HepG2 (cell line): Measurements from ENCODE around the gene PPP2R2C. TPM values are rescaled to one million over a fixed set of nuclear protein-coding genes. Genes with fewer than 3 reads are reported as not detected.

Experiments
- ATAC-seq: fragments of 200-7000 bp; cut with Tn5 transposase; 3 replicates; pipeline ENCODE4 v1.9.1; 2020; ENCODE audit warnings: mild to moderate bottlenecking, moderate library complexity
- BruUV-seq: library from RNA; stranded (reverse); fragments of 400-500 nt; replicated peaks from 2 replicates; lab custom pipeline; 2021; lab: Mats Ljungman, UMichigan
- CTCF ChIA-PET: fragments of 300-600 bp; formaldehyde crosslinking; extraction: SDS; loops from one replicate; lab custom pipeline; 2021; ENCODE audit warnings: low total read pairs, inconsistent platforms, low intra/inter-chr PET ratio; lab: Yijun Ruan, JAX
- POLR2A ChIA-PET: fragments of 350-600 bp; sonication (Branson Sonifier 250); formaldehyde crosslinking; loops from one replicate; lab custom pipeline; 2020; ENCODE audit warnings: antibody characterized with exemption, inconsistent platforms; lab: Yijun Ruan, JAX
- DNase-seq: peaks from one replicate; pipeline ENCODE4 v3.0.0-alpha.2; 2015; ENCODE audit warnings: low spot score
- FAIRE-seq: peaks from 3 replicates; lab custom pipeline; 2011; peaks lifted over from hg19 to GRCh38; lab: Jason Lieb, UNC
- H2AFZ ChIP-seq: one replicate; pipeline ENCODE4 v1.6.1; 2011; ENCODE audit warnings: low read length, inconsistent platforms
- H3K27ac ChIP-seq: fragments of 300-600 bp; 3 replicates; pipeline ENCODE4 v1.8.0; 2011; ENCODE audit warnings: mixed run types, mild to moderate bottlenecking, mixed read lengths, low read length, inconsistent platforms; ENCODE audit not compliant: insufficient read depth; ENCODE audit errors: extremely low read length
- H3K27me3 ChIP-seq, 2 experiments: fragments of 200-600 bp in 1 of 2; 2 replicates in 1 of 2; 3 replicates in 1 of 2; pipeline versions ENCODE4 v1.6.0 to v1.8.0; 2011; ENCODE audit warnings: low read length in 2 of 2, mild to moderate bottlenecking in 2 of 2, moderate library complexity in 2 of 2, inconsistent platforms in 1 of 2; ENCODE audit not compliant: insufficient read depth in 2 of 2, control insufficient read depth in 1 of 2
- H3K36me3 ChIP-seq, 2 experiments: fragments of 200-600 bp in 1 of 2; replicated peaks in 1 of 2; 2 replicates in 1 of 2; 3 replicates in 1 of 2; pipeline versions ENCODE4 v1.5.1 to v1.8.0; 2011; ENCODE audit warnings: low read length in 2 of 2, inconsistent platforms in 1 of 2; ENCODE audit not compliant: insufficient read depth in 2 of 2, control insufficient read depth in 1 of 2
- H3K4me1 ChIP-seq: 2 replicates; pipeline ENCODE4 v1.5.1; 2012; ENCODE audit warnings: low read length, inconsistent platforms; ENCODE audit not compliant: insufficient read depth
- H3K4me2 ChIP-seq: 2 replicates; pipeline ENCODE4 v1.6.0; 2011; ENCODE audit warnings: low read depth, low read length, inconsistent platforms
- H3K4me3 ChIP-seq, 3 experiments: fragments of 200-600 bp in 1 of 3; sonication (generic), shearing (Covaris generic) in 1 of 3; replicated peaks in 1 of 3; 2 replicates each; pipeline ENCODE4 v1.5.1; 2011 to 2016; ENCODE audit warnings: low read length in 3 of 3, inconsistent platforms in 2 of 3, low read depth in 2 of 3, mild to moderate bottlenecking in 2 of 3, control low read depth in 1 of 3, mixed read lengths in 1 of 3; ENCODE audit not compliant: insufficient read depth in 1 of 3
- H3K79me2 ChIP-seq: one replicate; pipeline ENCODE4 v1.6.1; 2011; ENCODE audit warnings: low read length, inconsistent platforms; ENCODE audit not compliant: insufficient read depth
- H3K9ac ChIP-seq: 2 replicates; pipeline ENCODE4 v1.6.0; 2011; ENCODE audit warnings: mild to moderate bottlenecking, low read depth, low read length, inconsistent platforms; ENCODE audit not compliant: insufficient read depth
- H3K9me3 ChIP-seq: 2 replicates; pipeline ENCODE4 v1.5.1; 2012; ENCODE audit warnings: mild to moderate bottlenecking, low read length
- H4K20me1 ChIP-seq: 2 replicates; pipeline ENCODE4 v1.6.0; 2011; ENCODE audit warnings: inconsistent platforms, mild to moderate bottlenecking, low read length, moderate library complexity; ENCODE audit not compliant: insufficient read depth
- ARID3A ChIP-seq: IDR thresholded peaks from 2 replicates; pipeline ENCODE4 v1.6.1; 2012; ENCODE audit warnings: low read depth, low read length, improper control_type of control experiment
- ATF5 ChIP-seq: sonication (generic); formaldehyde crosslinking; IDR thresholded peaks from 2 replicates; pipeline ENCODE4 v1.4.0; 2020; ENCODE audit warnings: mild to moderate bottlenecking, low read depth, missing genetic modification reagents
- FOXJ3 ChIP-seq: sonication (generic); formaldehyde crosslinking; IDR thresholded peaks from 2 replicates; pipeline ENCODE4 v1.4.0; 2020; ENCODE audit warnings: missing genetic modification reagents, mild to moderate bottlenecking, borderline replicate concordance
- HNRNPH1 ChIP-seq: fragments of 200-400 bp; formaldehyde crosslinking; optimal IDR thresholded peaks from 2 replicates; pipeline ENCODE3; 2017; ENCODE audit warnings: mild to moderate bottlenecking, low read depth, low read length
- RAD21 ChIP-seq: fragments of 450-650 bp; formaldehyde crosslinking; IDR thresholded peaks from 2 replicates; pipeline ENCODE4 v1.5.0; 2020; ENCODE audit warnings: mild to moderate bottlenecking
- SAFB2 ChIP-seq: sonication (generic); formaldehyde crosslinking; IDR thresholded peaks from 2 replicates; pipeline ENCODE4 v1.5.1; 2020; ENCODE audit warnings: missing genetic modification reagents, low read depth, mild to moderate bottlenecking, borderline replicate concordance
- ZBTB7B ChIP-seq: sonication (generic); formaldehyde crosslinking; IDR thresholded peaks from 2 replicates; pipeline ENCODE4 v1.4.0; 2020; ENCODE audit warnings: missing genetic modification reagents
- ZNF557 ChIP-seq: sonication (generic); formaldehyde crosslinking; IDR thresholded peaks from 2 replicates; pipeline ENCODE4 v1.4.0; 2020; ENCODE audit warnings: missing genetic modification reagents
- WGBS: methylation state at CpG from one replicate; pipeline ENCODE4 v1.1.6; 2017; ENCODE audit warnings: low lambda C conversion rate; 5-methylcytosine and 5-hydroxymethylcytosine counted together
- in situ Hi-C: cut with HindIII; loops from 2 replicates; pipeline ENCODE4 v1.10.0; 2017; ENCODE audit warnings: low pct_unique_long_range_greater_than_20kb; ENCODE audit not compliant: extremely low pct_ligation_motif_present
- intact Hi-C: fragments of 100-400 bp; cut with micrococcal nuclease; formaldehyde crosslinking; loops from one replicate; pipeline ENCODE4 v1.10.0; 2022; ENCODE audit not compliant: unreplicated experiment
- polyA plus RNA-seq, 8 experiments: library from polyadenylated mRNA; depleted of rRNA in 3 of 8; stranded (reverse) in 7 of 8; unstranded in 1 of 8; fragments of >200 nt; fragmentation: Illumina TruSeq in 4 of 8; extraction: Trizol in 4 of 8; gene quantifications; 2 replicates each; pipeline versions ENCODE4 v1.2.1 to v1.2.3, GENCODE V29; 2011 to 2016; ENCODE audit warnings: low read depth in 4 of 8, missing spikeins in 1 of 8, mixed read lengths in 1 of 8; ENCODE audit not compliant: insufficient read depth in 1 of 8
- total RNA-seq, 5 experiments: library from RNA; depleted of rRNA; stranded (reverse); fragments of >200 nt; fragmentation: Illumina TruSeq; extraction: Trizol; gene quantifications; 2 replicates each; pipeline ENCODE4 v1.2.3, GENCODE V29; 2016; ENCODE audit warnings: low read depth in 1 of 5
- TF ChIP-seq, protein P1 (sequence below): sonication (generic); formaldehyde crosslinking; IDR thresholded peaks from 2 replicates; pipeline ENCODE4 v1.5.1; 2020; ENCODE audit warnings: missing genetic modification reagents, mild to moderate bottlenecking, borderline replicate concordance
- TF ChIP-seq, protein P2 (sequence below): sonication (generic); formaldehyde crosslinking; IDR thresholded peaks from 2 replicates; pipeline ENCODE4 v1.8.0; 2023; ENCODE audit warnings: mild to moderate bottlenecking, missing genetic modification reagents

The PPP2R2C gene
- total and polyA plus RNA-seq, 2 of the 13 experiments (the other 11 are each of a cell fraction or from before 2014, with no cell fraction given) = 0.60 to 8.6 TPM

- BruUV-seq = no TSS peak
- POLR2A ChIA-PET = no interaction called here
- CTCF ChIA-PET = no interaction called here
- H4K20me1 ChIP-seq = no peaks in the 10 kb centered on the region
- ATAC-seq (no peak), DNase-seq (no peak), FAIRE-seq (no peak)
- no peak overlapping the region for H3K4me3 ChIP-seq
- H3K9me3 ChIP-seq = no peaks in the 10 kb centered on the region
- no peak overlapping the region for H3K9ac ChIP-seq
- no peak overlapping the region for H3K27ac ChIP-seq
- no peak overlapping the region for H3K4me2 ChIP-seq
- peaks cover 1 to 27% of the 10 kb centered on the region in 2 experiments; a peak in 3 of 5 replicates for H3K27me3 ChIP-seq
- no peak for TF ChIP-seq ARID3A
- TF ChIP-seq, all 625 proteins: peak for 0
- in situ Hi-C loops (no loop called here), intact Hi-C loops (no loop called here)
- no peaks in the 10 kb centered on the region for H3K79me2 ChIP-seq
- H3K36me3 ChIP-seq = no peaks in the 10 kb centered on the region
- H3K4me1 ChIP-seq = no peaks in the 10 kb centered on the region
- WGBS = 59% methylated on average over 8 of the region's 11 CpGs
- no peak overlapping the region for H2AFZ ChIP-seq
Measured at GRCh38 chr4:6356076-6356560, 116.3 kb downstream of the PPP2R2C start.

GRCh38 chr4:6355052-6355451 is 117.4 kb downstream of the PPP2R2C start:
- POLR2A ChIA-PET = no interaction called here
- Histone ChIP-seq H2AFZ (no peak overlapping the region), H3K79me2 (no peaks in the 10 kb centered on the region), H3K27ac (no peak overlapping the region), H3K4me1 (no peaks in the 10 kb centered on the region), H3K9ac (no peak overlapping the region), H4K20me1 (no peaks in the 10 kb centered on the region), H3K36me3 (no peaks in the 10 kb centered on the region), H3K9me3 (no peaks in the 10 kb centered on the region), H3K4me3 (no peak overlapping the region), H3K27me3 (peaks cover 4 to 35% of the 10 kb centered on the region in 2 experiments; a peak in 3 of 5 replicates), H3K4me2 (no peak overlapping the region)
- intact Hi-C loops (no loop called here), in situ Hi-C loops (no loop called here)
- DNase-seq = no peak
- 5% methylated on average over 3 of the region's 3 CpGs for WGBS
- CTCF ChIA-PET = no interaction called here
- no peak for ATAC-seq
- TF ChIP-seq FOXJ3 (CRISPR knock-in tag) = no peak
- TF ChIP-seq HNRNPH1 = no peak
- no peak for TF ChIP-seq ZNF557 (CRISPR knock-in tag)
- TF ChIP-seq, protein P1, sequence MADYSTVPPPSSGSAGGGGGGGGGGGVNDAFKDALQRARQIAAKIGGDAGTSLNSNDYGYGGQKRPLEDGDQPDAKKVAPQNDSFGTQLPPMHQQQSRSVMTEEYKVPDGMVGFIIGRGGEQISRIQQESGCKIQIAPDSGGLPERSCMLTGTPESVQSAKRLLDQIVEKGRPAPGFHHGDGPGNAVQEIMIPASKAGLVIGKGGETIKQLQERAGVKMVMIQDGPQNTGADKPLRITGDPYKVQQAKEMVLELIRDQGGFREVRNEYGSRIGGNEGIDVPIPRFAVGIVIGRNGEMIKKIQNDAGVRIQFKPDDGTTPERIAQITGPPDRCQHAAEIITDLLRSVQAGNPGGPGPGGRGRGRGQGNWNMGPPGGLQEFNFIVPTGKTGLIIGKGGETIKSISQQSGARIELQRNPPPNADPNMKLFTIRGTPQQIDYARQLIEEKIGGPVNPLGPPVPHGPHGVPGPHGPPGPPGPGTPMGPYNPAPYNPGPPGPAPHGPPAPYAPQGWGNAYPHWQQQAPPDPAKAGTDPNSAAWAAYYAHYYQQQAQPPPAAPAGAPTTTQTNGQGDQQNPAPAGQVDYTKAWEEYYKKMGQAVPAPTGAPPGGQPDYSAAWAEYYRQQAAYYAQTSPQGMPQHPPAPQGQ (CRISPR knock-in tag) = no peak
- no peak for TF ChIP-seq RAD21 (CRISPR knock-in tag)
- TF ChIP-seq SAFB2 = no peak
- TF ChIP-seq, protein P2, sequence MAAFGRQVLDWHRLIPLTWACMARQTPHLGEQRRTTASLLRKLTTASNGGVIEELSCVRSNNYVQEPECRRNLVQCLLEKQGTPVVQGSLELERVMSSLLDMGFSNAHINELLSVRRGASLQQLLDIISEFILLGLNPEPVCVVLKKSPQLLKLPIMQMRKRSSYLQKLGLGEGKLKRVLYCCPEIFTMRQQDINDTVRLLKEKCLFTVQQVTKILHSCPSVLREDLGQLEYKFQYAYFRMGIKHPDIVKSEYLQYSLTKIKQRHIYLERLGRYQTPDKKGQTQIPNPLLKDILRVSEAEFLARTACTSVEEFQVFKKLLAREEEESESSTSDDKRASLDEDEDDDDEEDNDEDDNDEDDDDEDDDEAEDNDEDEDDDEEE (CRISPR knock-in tag) = no peak
- no peak for TF ChIP-seq ATF5
- no peak for TF ChIP-seq ZBTB7B (CRISPR knock-in tag)
- no peak for FAIRE-seq
- BruUV-seq = no TSS peak
